ENCODE data around the gene P2RX5.

The P2RX5 gene

DNA sequence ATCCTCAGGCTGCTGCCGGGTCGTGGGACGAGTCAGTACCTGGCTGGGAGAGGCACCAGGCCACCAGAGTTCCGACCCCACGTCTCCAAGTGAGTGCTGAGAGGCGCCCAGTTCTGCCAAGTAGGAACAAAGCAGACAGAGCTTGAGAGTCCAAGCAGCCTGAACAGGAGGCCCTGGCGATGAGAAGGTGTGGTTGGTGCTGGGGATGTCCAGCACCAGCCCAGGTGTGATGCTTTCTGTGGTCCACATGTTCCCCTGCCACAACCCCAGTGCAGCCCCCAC is 38.4 kb downstream of the P2RX5 start:
- DNase-seq (ENCODE audit: low read depth, low spot score), result no peak

GRCh38 chr17:3656755-3657587 is 39.0 kb downstream of the P2RX5 start:
- DNase-seq (ENCODE audit: low read depth, low spot score), result no peak

DNA sequence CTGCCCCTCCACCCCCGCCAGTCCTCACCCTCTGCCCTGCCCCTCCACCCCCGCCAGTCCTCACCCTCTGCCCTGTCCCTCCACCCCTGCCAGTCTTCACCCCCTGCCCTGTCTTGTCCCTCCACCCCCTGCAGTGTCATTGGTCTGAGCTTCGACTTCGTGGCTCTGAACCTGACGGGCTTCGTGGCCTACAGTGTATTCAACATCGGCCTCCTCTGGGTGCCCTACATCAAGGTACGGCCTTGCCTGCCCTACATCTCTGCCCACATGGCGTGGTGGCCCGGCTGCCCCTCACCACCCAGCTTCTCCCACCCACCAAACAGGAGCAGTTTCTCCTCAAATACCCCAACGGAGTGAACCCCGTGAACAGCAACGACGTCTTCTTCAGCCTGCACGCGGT is 39.6 kb downstream of the P2RX5 start:
- DNase-seq (ENCODE audit: low read depth, low spot score), result no peak

- no peak for DNase-seq (ENCODE audit: low read depth, low spot score)
Observed at GRCh38 chr17:3655766-3656165, 40.2 kb downstream of the P2RX5 start.

GRCh38 chr17:3647769-3648555 is 48.0 kb downstream of the P2RX5 start:
- DNase-seq (ENCODE audit: low read depth, low spot score), result peak; percentile 70

GRCh38 chr17:3647251-3647650 is 48.7 kb downstream of the P2RX5 start:
- DNase-seq (ENCODE audit: low read depth, low spot score), result no peak

- DNase-seq (ENCODE audit: low read depth, low spot score), result no peak
Observed at GRCh38 chr17:3645310-3645709, 50.6 kb downstream of the P2RX5 start.

GRCh38 chr17:3643889-3644349 is 52.0 kb downstream of the P2RX5 start:
- no peak for DNase-seq (ENCODE audit: low read depth, low spot score)

GRCh38 chr17:3641717-3642486 is 54.1 kb downstream of the P2RX5 start:
- DNase-seq (ENCODE audit: low read depth, low spot score), result no peak

GRCh38 chr17:3641014-3641413 is 54.9 kb downstream of the P2RX5 start:
- DNase-seq (ENCODE audit: low read depth, low spot score), result peak; percentile 38

GRCh38 chr17:3639981-3640596 is 55.9 kb downstream of the P2RX5 start:
- DNase-seq (ENCODE audit: low read depth, low spot score), result peak; percentile 44

DNA sequence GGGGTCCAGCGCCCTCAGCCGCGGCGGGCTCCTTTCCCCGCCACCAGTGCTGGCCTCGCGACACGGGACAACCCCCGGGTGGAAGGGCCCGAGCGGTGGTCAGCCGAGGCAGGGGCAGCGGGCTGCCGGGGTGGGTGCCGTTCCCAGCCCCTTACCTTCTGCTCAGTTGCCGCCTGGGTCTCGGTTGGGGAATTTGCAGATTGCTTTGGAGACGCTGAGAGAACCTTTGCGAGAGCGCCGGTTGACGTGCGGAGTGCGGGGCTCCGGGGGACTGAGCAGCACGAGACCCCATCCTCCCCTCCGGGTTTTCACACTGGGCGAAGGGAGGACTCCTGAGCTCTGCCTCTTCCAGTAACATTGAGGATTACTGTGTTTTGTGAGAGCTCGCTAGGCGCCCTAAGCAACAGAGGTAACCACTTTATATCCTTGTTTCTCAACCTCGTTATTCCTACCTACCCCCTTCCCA is 59.0 kb downstream of the P2RX5 start:
- no peak for DNase-seq (ENCODE audit: low read depth, low spot score)

DNA sequence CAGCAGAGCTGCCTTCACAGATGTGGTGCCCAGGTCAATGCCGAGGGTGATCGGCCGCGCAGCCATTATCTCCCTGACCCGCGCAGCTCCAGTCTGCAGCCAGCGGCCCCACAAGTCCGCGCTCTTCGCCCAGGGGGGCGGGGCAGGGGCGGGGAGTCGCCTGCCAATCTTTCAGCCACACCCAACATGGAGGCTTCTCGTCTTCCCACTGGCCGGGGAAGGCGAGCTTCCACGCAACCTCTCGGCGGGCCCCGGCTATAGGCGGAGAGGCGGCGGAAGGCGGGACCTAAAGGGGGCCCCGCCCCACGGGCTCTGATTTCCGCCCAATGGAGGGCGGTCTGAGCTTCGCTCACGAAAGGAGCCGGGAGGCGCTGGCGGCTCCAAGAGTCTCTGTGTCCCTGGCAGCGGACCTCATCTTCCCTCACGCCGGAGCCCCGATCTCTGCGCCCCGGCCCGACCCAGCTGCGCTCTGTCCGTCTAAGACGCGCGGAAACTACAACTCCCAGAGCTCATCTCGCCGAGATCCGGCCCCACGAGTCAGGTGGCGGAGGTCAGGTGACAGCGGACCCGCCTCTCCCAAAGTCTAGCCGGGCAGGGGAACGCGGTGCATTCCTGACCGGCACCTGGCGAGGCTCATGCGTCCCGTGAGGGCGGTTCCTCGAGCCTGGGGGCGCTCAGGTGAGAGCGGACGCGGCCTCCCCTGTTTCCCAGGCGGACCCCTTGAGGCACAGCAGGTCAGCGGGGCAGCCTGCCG is 59.6 kb downstream of the P2RX5 start, which contains the start of the genes CTNS and SHPK:
TSS of gene CTNS (plus strand) at position 607 of the 754 bp plus-strand sequence. CDS start 3,447 bp downstream, outside the sequence.
TSS of gene SHPK (minus strand) at position 97 of the 754 bp plus-strand sequence. CDS start at position 66, 31 bp downstream.
- DNase-seq (ENCODE audit: low read depth, low spot score), result peak; percentile 99

DNA sequence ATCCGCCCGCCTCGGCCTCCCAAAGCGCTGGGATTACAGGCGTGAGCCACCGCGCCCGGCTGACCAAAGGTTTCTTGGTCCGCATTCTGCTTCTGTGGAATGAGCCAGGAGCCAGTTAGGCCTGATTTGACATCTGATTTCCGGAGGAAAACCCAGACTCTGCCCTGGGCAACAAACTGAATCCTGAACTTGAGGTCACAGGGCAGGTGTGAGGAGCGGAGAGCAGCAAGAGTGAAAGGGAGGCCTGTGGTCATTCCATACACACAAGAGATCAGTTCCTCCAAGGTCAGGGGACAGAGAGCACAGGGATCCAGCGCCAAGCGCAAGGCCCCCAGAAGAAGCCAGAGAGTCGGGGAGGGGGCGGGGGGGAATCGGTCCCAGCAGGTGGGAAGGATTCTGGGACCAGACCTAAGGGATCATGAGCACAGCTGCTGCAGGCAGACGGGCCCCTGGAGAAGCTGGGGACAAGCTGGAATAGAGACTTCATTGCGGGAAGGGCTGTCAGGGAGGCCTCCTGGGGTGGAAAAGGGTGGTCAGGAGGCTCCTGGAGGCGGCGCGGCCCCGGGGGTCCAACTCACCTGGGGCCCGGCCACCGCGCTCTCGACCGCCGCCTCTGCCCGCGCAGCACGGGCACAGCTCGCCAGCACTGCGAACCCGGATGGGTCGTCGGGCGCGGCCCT is 60.3 kb downstream of the P2RX5 start:
- peak; percentile 77 for DNase-seq (ENCODE audit: low read depth, low spot score)

GRCh38 chr17:3632287-3632686 is 63.7 kb downstream of the P2RX5 start:
- no peak for DNase-seq (ENCODE audit: low read depth, low spot score)

DNA sequence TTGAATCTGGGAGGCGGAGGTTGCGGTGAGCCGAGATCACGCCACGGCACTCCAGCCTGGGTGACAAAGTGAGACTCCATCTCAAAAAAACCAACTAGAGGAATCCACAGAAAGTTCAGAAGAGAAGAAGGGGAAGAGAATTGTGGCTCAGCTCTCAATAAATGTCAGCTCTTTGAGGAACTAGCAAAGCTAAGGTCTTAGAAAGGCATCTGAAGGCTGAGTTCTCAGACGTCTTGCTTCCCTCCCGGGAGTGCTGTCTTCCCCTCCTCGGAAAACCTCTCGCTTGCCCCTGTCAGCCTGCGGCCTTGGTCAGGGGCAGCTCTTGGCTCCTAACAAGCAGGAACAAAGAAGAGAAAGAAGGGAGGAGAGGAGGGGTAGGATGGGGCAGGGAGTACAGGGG is 65.2 kb downstream of the P2RX5 start:
- DNase-seq (ENCODE audit: low read depth, low spot score), result no peak

- no peak for DNase-seq (ENCODE audit: low read depth, low spot score)
Observed at GRCh38 chr17:3627769-3628167, 68.2 kb downstream of the P2RX5 start.

DNA sequence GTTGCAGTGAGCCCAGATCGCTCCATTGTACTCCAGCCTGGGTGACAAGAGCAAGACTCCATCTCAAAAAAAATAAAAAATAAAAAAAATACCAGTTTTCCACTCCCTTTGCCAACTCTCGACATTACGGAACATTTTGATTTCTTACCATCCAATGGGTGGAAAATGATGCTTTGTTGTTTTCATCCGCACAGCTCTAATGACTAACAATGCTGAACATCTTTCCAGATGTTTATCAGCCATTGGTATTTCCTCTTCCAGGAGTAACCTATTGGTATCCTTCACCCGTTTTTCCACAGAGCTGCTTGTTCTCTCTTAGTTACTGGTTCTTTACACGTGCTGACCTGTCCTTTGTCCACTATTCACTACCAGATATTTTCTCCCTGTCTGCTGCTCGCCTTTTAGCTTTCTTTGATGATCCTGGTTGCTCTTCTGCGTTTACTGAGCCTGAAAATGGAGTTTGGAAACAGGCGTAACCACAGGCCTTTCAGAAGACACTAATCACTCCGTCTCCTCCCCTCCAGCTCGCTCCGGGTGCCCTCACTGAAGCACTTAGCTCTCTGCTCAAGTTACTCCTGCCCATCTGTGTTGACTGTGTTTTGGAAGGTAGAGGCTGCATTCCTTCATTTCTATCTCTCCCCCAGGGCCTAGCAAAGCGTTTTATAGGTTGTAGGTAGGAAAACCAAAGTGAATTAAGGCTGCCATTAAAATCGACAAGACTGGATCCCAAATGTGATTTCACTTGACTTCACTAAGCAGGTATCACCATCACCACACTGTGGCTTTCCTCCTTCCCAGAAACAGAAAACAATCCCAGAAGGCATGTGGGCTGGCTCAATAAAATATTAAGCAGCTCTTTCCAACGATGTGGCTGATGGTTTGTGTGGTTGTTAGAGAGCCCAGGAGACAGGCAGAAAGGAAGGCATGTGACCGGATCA is 68.9 kb downstream of the P2RX5 start:
- DNase-seq (ENCODE audit: low read depth, low spot score), result no peak
